Suprapubic skin (tissue), 3 donors: ENCODE data around the gene DNAL1.

Experiments used
- POLR2AphosphoS5 ChIP-seq, 3 donors: sonication (generic); formaldehyde crosslinking; IDR thresholded peaks; one replicate each; pipeline ENCODE4 v1.6.1; 2017; ENCODE audit warnings: antibody characterized with exemption in 3 of 3
- TF ChIP-seq, protein P1 (sequence below), 2 donors: fragments of 200-600 bp in 1 of 2; fragments of 450-650 bp in 1 of 2; sonication (generic) in 1 of 2; IDR thresholded peaks; one replicate each; pipeline ENCODE4 v1.5.1; 2016 to 2019; ENCODE audit warnings: antibody characterized with exemption in 2 of 2, mild to moderate bottlenecking in 1 of 2, moderate library complexity in 1 of 2

DNA sequence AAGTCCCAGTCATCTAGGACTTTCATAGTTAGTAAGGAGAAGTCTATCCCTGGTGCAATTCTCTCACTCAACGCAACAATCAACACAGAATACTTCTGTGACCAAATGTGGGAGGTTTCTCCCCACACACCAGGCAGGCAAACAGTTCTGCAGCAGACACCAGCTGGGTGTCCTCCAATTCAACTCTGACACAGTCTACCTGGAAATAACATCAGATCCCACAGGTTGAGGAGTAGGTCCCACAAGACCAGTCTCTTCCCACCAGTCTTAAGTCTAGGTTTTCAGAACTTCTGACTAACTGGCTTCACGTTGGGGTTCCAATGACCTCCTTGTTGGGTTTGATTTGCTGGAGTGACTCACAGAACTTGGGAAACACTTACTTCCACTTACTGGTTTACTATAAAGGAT is 17.6 kb upstream of the DNAL1 start:
- TF ChIP-seq, protein P1, sequence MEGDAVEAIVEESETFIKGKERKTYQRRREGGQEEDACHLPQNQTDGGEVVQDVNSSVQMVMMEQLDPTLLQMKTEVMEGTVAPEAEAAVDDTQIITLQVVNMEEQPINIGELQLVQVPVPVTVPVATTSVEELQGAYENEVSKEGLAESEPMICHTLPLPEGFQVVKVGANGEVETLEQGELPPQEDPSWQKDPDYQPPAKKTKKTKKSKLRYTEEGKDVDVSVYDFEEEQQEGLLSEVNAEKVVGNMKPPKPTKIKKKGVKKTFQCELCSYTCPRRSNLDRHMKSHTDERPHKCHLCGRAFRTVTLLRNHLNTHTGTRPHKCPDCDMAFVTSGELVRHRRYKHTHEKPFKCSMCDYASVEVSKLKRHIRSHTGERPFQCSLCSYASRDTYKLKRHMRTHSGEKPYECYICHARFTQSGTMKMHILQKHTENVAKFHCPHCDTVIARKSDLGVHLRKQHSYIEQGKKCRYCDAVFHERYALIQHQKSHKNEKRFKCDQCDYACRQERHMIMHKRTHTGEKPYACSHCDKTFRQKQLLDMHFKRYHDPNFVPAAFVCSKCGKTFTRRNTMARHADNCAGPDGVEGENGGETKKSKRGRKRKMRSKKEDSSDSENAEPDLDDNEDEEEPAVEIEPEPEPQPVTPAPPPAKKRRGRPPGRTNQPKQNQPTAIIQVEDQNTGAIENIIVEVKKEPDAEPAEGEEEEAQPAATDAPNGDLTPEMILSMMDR (IDR thresholded peaks at IDR 0.05), result no peak
- no peak for TF ChIP-seq POLR2AphosphoS5 (IDR thresholded peaks at IDR 0.05)
